Activated naive CD4-positive, alpha-beta T cell (primary cell): ENCODE results near the gene KDM4B.

Experiments used
- DNase-seq, 4 experiments: peaks; one replicate each; lab custom pipeline; 2025; lab: John Stamatoyannopoulos, UW

The KDM4B gene

DNA sequence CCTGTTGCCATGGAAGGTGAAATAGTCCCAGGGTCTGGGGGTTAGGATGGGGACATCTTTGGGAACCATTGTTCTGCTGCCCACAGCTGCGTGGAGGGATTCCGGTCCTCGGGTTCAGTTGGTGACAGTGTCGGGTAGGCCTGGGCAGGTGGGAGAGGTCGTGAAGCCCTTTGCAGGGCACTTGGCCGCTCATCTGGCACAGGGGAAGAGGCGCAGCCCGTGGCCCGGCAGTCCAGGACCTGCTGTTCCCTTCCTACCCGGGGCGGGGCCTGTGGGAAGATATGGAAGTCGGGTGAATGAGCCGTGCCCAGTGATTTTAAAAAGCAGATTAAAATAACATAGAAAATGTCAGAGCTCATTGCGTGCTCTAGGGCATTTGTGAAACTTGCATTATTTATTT lies 44.8 kb downstream of the KDM4B start:
- DNase-seq = no peak

- DNase-seq = no peak
Observed at GRCh38 chr19:5014941-5015340, 46.0 kb downstream of the KDM4B start.

GRCh38 chr19:5016268-5016667 lies 47.4 kb downstream of the KDM4B start:
- DNase-seq = no peak

- no peak for DNase-seq
Observed at GRCh38 chr19:5016781-5017180, 47.9 kb downstream of the KDM4B start.

DNA sequence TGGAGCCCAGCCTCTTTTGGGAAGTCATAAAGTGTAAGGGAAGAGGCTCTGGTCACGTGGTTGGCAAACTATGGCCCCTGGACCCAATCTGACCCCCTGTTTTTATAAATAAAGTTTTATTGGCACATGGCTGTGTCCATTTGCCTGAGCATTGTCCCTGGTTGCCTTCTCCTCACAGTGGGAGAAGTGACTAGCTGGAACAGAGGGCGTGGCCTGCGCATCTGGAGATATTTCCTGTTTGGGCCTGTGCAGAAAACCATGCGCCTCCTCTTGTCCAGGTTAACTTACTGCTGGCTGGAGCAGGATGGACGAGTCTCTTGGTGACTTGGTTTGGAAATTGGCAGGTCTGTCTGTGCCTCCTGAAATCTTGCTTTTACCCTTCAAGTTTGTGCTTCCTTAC lies 48.3 kb downstream of the KDM4B start:
- no peak for DNase-seq

- DNase-seq = no peak
Observed at GRCh38 chr19:5018224-5019015, 49.5 kb downstream of the KDM4B start.

- no peak for DNase-seq
Observed at GRCh38 chr19:5020368-5020767, 51.5 kb downstream of the KDM4B start.

DNA sequence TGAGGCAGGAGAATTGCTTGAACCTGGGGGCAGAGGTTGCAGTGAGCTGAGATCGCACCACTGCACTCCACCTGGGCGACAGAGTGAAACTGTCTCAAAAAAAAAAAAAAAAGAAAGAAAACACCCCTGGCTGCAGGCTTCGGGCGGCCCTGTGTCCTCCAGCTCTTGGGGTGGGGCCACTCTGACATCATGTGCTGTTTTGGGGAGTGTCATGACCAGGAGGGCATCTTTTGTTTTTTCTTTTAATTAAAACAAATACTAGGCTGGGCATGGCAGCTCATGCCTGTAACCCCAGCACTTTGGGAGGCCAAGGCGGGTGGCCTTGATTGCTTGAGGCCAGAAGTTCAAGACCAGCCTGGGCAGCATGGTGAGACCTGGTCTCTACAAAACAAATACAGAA lies 52.1 kb downstream of the KDM4B start:
- DNase-seq = no peak

GRCh38 chr19:5022066-5022860 lies 53.4 kb downstream of the KDM4B start:
- DNase-seq = no peak

- DNase-seq = no peak
Observed at GRCh38 chr19:5023128-5023571, 54.2 kb downstream of the KDM4B start.

GRCh38 chr19:5024282-5024681 lies 55.4 kb downstream of the KDM4B start:
- no peak for DNase-seq

DNA sequence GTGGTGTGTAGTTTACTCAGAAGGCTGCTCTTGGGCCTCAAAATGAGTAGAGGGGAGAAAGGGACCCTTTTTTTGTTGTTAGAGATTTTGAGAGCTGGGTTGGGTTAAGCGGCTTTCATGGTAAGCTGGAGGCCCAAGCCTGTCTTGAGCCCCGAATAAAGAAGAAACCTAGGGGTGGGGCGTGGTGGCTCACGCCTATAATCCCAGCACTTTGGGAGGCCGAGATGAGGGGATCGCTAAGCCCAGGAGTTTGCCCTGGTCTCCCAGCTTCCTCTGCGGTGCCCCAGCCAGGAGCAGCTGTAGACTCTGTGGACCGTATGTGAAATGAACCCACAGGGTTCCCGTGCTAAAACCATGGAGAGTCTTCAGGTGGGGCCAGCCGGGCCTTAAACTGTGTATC lies 56.1 kb downstream of the KDM4B start:
- DNase-seq = no peak

DNA sequence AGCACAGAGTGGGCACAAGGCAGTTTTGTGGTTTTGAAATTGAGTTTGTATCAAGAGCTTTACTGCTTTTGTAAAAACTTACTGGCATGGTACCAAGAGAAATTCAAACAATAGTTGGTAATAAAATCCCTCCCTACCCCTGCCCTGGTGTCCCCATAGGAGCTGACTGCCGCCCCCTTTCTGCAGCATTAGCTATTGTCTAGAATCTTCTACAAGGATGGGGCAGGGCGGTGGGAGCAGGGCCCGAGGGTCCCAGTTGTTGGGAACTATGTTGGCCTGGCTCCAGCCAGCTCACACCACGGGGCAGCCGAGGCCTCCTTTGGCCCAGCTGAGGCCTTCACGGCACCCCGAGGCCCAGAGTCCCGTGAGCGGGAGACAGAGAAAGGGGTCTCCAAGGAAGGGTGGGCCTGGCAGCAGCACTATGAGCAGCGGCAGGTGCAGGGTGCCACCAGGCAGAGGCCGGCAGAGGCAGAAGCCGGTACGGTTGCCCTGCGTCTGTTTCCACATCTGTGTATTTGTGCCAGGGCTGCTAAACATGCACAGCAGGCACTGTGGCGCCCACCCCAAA lies 57.9 kb downstream of the KDM4B start:
- no peak for DNase-seq

GRCh38 chr19:5028229-5028886 lies 59.4 kb downstream of the KDM4B start:
- DNase-seq = no peak

DNA sequence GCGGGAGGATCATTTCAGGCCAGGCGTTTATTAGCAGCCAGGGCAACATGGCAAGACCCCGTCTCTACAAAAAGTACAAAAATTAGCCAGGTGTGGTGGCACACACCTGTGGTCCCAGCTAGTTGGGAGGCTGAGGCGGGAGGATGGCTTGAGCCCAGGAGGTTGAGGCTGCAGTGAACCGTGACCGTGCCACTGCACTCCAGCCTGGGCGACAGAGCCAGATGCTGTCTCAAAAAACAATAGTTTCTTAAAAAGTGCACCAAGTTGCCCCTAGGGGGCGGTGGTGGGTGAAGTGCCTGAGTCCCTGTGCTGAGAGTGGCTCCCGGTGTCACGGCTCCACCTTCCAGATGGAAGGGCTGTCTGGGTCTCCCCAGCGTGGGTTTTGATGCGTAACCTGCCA lies 60.7 kb downstream of the KDM4B start:
- DNase-seq = peak; percentile 13 to 55 (median 39)

DNA sequence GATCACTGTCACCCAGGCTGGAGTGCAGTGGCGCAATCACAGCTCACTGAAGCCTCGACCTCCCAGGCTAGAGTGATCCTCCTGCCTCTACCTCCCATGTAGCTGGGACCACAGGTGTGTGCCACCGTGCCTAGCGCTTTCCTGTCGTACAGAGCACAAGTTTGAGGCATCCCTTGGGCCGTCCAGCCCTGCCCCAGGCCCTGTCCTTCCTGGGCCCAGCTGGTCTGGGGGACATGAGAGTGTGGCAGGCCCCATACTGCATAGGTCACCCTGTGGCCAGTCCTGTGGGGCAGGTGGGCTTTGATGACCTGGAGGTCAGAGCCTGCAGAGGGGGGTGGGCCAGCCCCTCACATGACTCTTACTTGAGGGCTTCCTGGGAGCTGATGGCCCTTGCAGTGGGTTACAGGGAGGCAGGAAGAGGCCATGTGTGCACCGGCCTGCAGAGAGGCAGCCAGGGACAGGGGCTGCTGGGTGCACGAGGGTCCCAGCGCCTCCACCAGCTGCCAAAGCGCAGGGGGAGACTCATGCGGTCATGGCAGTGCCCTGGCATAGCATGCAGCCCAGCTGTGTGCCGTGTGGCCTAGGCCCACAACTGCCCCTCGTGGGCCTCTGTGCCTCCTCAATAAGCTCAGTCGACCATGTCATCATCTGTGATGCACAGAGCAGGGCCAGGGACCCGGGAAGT lies 61.4 kb downstream of the KDM4B start:
- no peak for DNase-seq

DNA sequence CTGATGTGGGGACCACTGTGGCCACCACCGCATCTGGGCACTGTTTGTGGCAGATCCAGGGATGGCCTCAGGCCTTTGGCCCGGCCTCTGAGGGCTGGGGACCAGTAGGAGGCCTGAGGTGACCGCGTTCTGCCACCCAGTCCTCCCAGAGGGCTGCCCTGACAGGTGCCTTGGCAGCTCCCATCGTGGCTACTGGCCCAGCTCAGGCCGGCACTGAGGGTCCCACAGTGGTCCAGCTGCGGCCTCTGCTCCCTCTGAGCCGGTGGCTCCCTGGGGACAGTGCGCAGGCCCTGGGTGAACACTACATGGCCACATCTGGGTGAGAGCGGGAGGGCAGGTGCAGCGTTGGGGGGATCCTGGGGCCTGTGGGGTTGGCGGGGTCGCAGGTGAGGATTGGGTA lies 61.9 kb downstream of the KDM4B start:
- DNase-seq = no peak

DNA sequence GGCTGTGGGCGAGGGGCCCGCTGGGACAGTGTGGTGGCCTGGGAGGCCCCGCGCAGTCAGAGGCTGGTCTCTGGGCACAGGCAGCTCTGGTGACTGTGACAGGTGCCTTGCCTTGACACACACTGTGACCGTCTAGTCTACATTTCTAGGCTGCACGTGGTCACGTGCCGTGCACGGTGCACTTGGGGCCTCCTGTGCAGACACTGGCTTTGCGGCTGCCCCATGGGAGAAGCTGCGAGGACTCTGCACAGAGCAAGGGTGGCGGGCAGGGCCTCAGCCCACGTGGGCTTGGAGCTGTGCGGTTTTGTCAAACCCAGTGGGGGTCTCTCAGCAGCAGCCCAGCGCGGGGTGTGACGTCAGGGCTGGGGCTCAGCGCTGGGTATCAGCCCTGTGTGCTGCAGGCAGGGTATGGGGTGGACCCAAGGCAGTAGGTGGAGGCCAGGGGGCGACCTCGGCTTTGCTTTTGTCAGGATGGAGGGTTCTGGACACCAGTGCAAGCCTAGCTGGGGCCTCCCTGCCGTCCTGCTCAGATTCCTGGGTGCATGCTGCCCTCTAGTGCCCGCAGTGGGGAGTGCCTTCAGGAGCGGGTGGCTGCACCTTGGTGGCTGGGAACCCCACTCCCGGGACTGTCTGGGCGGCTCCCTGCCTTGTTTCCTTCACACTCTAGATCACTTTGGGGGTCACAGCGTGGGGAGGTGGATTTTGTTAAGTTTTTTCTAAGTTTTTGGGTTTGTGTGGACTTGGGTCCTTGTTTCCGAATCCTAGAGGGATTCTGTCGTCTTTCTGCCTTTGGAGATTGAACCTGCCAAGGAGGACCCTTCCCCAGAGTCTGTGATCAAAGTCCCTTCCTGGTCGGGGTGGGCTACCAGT lies 62.6 kb downstream of the KDM4B start:
- DNase-seq = peak; percentile 64 to 79 (median 76)

- DNase-seq = no peak
Observed at GRCh38 chr19:5032101-5032967, 63.4 kb downstream of the KDM4B start.
